Esophagus muscularis mucosa (tissue), 4 donors: ENCODE measurements around the gene SLC16A3. TPM values are rescaled to one million over a fixed set of nuclear protein-coding genes. Genes with fewer than 3 reads are reported as not detected.

Source experiments
- DNase-seq: peaks from one replicate; pipeline ENCODE4 v3.0.0-alpha.2; 2017; ENCODE audit errors: extremely low spot score
- H3K27ac ChIP-seq, 4 donors: fragments of 200-600 bp; sonication (generic); replicated peaks in 1 of 4; 1 replicate in 3 of 4; 2 replicates in 1 of 4; pipeline ENCODE4 v1.5.1; 2016 to 2019; ENCODE audit warnings: mild to moderate bottlenecking in 1 of 4
- H3K27me3 ChIP-seq, 4 donors: fragments of 200-600 bp; sonication (generic); one replicate each; pipeline versions ENCODE4 v1.5.1 to v1.6.0; 2016 to 2019
- H3K36me3 ChIP-seq, 4 donors: fragments of 200-600 bp; sonication (generic); one replicate each; pipeline ENCODE4 v1.5.1; 2016 to 2019
- H3K4me1 ChIP-seq, 4 donors: fragments of 200-600 bp; sonication (generic); one replicate each; pipeline ENCODE4 v1.5.1; 2016 to 2019
- H3K4me3 ChIP-seq, 4 donors: fragments of 200-600 bp; sonication (generic); 1 replicate in 2 of 4; 2 replicates in 2 of 4; pipeline ENCODE4 v1.5.1; 2016 to 2019; ENCODE audit warnings: mild to moderate bottlenecking in 4 of 4, moderate library complexity in 1 of 4
- H3K9me3 ChIP-seq, 4 donors: fragments of 200-600 bp; sonication (generic); 1 replicate in 3 of 4; 2 replicates in 1 of 4; pipeline ENCODE4 v1.5.1; 2016 to 2019
- EP300 ChIP-seq: sonication (generic); formaldehyde crosslinking; IDR thresholded peaks from one replicate; pipeline ENCODE4 v1.6.1; 2017; ENCODE audit warnings: antibody characterized with exemption
- POLR2A ChIP-seq: fragments of 450-650 bp; IDR thresholded peaks from one replicate; pipeline ENCODE4 v1.6.1; 2017; ENCODE audit warnings: antibody characterized with exemption, moderate library complexity, mild to moderate bottlenecking, low read depth
- POLR2AphosphoS5 ChIP-seq, 2 donors: sonication (generic); formaldehyde crosslinking; IDR thresholded peaks; one replicate each; pipeline ENCODE4 v1.6.1; 2017; ENCODE audit warnings: antibody characterized with exemption in 2 of 2
- WGBS: methylation state at CpG from one replicate; pipeline ENCODE4 v1.1.5; 2018; 5-methylcytosine and 5-hydroxymethylcytosine counted together
- intact Hi-C: fragments of 100-400 bp; cut with DNase I; formaldehyde crosslinking; loops from one replicate; pipeline ENCODE4 v1.15.1; 2023
- total RNA-seq, 4 donors: library from RNA; depleted of rRNA; stranded (reverse); fragments of >200 nt; gene quantifications; one replicate each; pipeline versions ENCODE4 v1.1.0 to v1.2.1, GENCODE V29; 2016
- TF ChIP-seq, protein P1 (sequence below), 3 experiments: fragments of 200-600 bp in 2 of 3; fragments of 450-650 bp in 1 of 3; sonication (generic) in 2 of 3; IDR thresholded peaks; one replicate each; pipeline ENCODE4 v1.5.1; 2017 to 2019; ENCODE audit warnings: antibody characterized with exemption in 3 of 3, mild to moderate bottlenecking in 2 of 3, moderate library complexity in 1 of 3

SLC16A3 gene
- total RNA-seq, 4 donors from 2014 or later = 17.0 to 28.8 (median 23.4) TPM

DNA sequence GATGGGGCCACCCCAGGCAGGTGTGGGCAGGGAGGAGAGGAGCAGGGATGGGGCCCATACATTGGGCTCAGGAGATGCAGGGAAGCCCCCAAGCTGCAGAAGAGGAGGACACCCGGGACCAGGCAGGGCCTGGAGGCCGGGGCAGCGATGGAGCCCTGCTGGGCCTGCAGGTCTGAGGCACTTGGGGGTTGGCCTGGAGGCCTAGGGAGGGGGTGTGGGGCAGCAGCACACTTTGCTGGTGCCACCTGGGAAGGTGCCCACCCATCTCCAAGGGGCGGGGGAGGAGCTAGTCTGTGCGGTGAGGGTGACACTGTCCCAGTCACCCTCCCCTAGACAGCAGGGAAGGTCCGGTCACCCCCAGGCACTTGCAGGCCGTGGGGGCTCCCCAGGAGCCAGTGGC, 9.8 kb upstream of the SLC16A3 start:
- peaks cover 14 to 33% (median 24%) of the 10 kb centered on the region in 4 donors for H3K4me1 ChIP-seq
- no peaks in the 10 kb centered on the region for H3K9me3 ChIP-seq
- TF ChIP-seq POLR2AphosphoS5 (IDR thresholded peaks at IDR 0.05) = no peak
- no peak for TF ChIP-seq POLR2A
- no peak for TF ChIP-seq EP300
- TF ChIP-seq, protein P1, sequence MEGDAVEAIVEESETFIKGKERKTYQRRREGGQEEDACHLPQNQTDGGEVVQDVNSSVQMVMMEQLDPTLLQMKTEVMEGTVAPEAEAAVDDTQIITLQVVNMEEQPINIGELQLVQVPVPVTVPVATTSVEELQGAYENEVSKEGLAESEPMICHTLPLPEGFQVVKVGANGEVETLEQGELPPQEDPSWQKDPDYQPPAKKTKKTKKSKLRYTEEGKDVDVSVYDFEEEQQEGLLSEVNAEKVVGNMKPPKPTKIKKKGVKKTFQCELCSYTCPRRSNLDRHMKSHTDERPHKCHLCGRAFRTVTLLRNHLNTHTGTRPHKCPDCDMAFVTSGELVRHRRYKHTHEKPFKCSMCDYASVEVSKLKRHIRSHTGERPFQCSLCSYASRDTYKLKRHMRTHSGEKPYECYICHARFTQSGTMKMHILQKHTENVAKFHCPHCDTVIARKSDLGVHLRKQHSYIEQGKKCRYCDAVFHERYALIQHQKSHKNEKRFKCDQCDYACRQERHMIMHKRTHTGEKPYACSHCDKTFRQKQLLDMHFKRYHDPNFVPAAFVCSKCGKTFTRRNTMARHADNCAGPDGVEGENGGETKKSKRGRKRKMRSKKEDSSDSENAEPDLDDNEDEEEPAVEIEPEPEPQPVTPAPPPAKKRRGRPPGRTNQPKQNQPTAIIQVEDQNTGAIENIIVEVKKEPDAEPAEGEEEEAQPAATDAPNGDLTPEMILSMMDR (IDR thresholded peaks at IDR 0.05) = no peak
- no peaks in the 10 kb centered on the region for H3K36me3 ChIP-seq
- H3K27ac ChIP-seq = no peak overlapping the region
- WGBS = 94% methylated on average over 2 of the region's 7 CpGs
- no peak for DNase-seq
- H3K4me3 ChIP-seq = no peak overlapping the region
- no peaks in the 10 kb centered on the region for H3K27me3 ChIP-seq
- intact Hi-C loops = no loop called here

DNA sequence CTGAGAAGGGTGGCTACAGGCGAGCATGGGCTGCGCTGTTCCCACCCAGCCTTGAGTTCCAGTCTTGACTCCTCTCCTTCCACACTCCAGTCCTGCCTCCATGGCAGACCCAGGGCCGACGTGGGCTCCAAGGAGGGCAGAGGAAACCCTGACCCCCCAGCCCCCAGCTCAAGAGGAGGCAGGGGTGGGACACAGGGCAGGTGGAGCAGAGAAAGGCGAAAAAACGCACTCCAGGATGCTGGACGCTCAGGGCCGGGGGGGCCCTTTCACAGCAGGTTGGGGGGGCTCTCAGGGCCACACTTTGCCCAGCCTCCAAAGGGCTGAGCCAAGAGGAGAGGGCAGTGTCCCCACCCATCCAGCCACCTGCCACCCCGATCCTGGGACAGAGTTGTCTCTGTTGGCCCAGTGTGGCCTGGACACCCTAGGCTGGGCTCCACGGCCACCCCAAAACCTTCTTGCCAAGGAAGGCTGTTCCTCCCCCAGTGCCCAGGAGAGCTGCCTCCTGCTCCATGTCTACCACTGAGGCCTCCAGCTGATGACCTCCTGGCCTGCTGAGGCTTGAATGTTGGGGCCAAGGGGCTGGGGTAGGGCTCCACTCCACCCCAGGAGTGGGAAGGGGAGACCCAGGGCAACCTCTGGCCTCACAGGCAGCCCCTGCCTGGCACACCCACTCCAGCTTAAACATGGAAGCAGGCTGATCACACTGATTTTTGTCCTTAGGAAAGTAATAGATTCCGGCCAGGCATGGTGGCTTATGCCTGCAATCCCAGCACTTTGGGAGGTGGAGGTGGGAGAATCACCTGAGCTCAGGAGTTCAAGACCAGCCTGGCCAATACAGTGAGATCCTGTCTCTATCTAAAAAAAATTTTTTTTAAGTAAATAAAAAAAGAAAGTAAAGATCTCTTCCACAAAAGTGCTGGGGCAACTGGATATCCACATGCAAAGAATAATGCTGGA, 8.8 kb upstream of the SLC16A3 start:
- DNase-seq = no peak
- intact Hi-C loops = no loop called here

DNA sequence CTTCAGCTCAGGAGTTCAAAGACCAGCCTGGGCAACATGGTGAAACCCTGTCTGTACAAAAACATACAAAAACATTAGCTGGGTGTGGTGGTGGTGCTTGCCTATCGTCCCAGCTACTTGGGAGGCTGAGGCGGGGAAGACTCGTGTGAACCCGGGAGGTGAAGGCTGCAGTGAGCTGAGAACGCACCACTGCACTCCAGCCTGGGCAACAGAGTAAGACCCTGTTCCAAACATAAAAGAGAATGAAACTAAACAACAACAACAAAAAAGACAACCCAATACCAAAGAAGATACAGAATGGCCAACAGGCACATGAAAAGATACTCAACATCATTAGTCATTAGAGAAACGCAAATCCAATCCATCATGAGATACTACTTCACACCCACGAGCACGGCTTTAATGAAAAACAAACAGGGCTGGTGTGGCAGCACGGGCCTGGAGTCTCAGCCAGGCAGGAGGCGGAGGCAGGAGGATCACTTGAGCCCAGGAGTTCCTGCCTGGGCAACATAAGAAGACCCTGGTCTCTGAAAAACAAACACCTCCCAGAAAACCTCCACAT, 7.4 kb upstream of the SLC16A3 start:
- 71% methylated on average over 10 of the region's 10 CpGs for WGBS
- H3K27ac ChIP-seq = no peak overlapping the region
- DNase-seq = no peak
- H3K36me3 ChIP-seq = no peaks in the 10 kb centered on the region
- H3K4me3 ChIP-seq = no peak overlapping the region
- no peaks in the 10 kb centered on the region for H3K9me3 ChIP-seq
- intact Hi-C loops = no loop called here
- peaks cover 8 to 27% (median 16%) of the 10 kb centered on the region in 4 donors for H3K4me1 ChIP-seq
- TF ChIP-seq, protein P1 (IDR thresholded peaks at IDR 0.05) = no peak
- TF ChIP-seq EP300 (no peak), POLR2A (no peak), POLR2AphosphoS5 (IDR thresholded peaks at IDR 0.05) (no peak)
- H3K27me3 ChIP-seq = no peaks in the 10 kb centered on the region

More for the DNA sequence above, 8.8 kb upstream of the SLC16A3 start:
- Histone ChIP-seq H3K4me1 (peaks cover 14 to 31% (median 23%) of the 10 kb centered on the region in 4 donors), H3K27me3 (no peaks in the 10 kb centered on the region), H3K4me3 (no peak overlapping the region), H3K9me3 (no peaks in the 10 kb centered on the region), H3K27ac (no peak overlapping the region), H3K36me3 (no peaks in the 10 kb centered on the region)
- 93% methylated on average over 10 of the region's 11 CpGs for WGBS
- TF ChIP-seq EP300 (no peak), POLR2AphosphoS5 (IDR thresholded peaks at IDR 0.05) (no peak), POLR2A (no peak)
- TF ChIP-seq, protein P1 (IDR thresholded peaks at IDR 0.05) = no peak

DNA sequence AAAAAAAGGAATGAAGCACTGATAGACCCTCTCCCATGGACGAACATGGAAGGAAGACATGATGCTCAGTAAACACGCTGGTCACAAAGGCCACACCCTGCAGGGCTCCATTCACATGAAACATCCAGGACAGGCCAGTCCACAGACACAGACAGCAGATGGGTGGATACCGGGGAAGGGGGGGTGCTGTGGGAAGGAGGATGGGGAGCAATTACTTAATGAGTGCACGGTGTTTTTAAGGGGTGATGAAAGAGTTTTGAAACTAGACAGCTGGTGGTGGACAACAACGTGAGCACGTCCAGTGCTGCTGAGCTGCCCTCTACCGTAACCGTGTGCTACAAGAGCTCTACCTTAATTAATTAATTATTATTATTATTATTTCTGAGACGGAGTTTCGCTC, 6.0 kb upstream of the SLC16A3 start:
- H3K9me3 ChIP-seq = no peaks in the 10 kb centered on the region
- no peaks in the 10 kb centered on the region for H3K36me3 ChIP-seq
- no peaks in the 10 kb centered on the region for H3K27me3 ChIP-seq
- intact Hi-C loops = no loop called here
- DNase-seq = no peak
- no peak overlapping the region for H3K27ac ChIP-seq
- H3K4me1 ChIP-seq = peaks cover 2 to 15% (median 5%) of the 10 kb centered on the region in 4 donors
- 64% methylated on average over 10 of the region's 10 CpGs for WGBS
- no peak for TF ChIP-seq POLR2A
- no peak for TF ChIP-seq POLR2AphosphoS5 (IDR thresholded peaks at IDR 0.05)
- no peak for TF ChIP-seq EP300
- TF ChIP-seq, protein P1 (IDR thresholded peaks at IDR 0.05) = no peak
- H3K4me3 ChIP-seq = no peak overlapping the region
